Measurements from ENCODE around the gene KIF21B.

GRCh38 chr1:200982071-200982945 lies 41.2 kb downstream of the KIF21B start:
- TF ChIP-seq TAF1 (IDR thresholded peaks at IDR 0.05; ENCODE audit: low read depth): no peak
- no peak for TF ChIP-seq RAD21 (IDR thresholded peaks at IDR 0.05; ENCODE audit: low read depth)
- no peak for TF ChIP-seq YY1 (IDR thresholded peaks at IDR 0.05; ENCODE audit: low read depth)
- TF ChIP-seq EGR1 (IDR thresholded peaks at IDR 0.05): no peak
- no peak for TF ChIP-seq MAX (IDR thresholded peaks at IDR 0.05)
- TF ChIP-seq EP300 (IDR thresholded peaks at IDR 0.05; ENCODE audit: borderline replicate concordance): no peak
- no peak for TF ChIP-seq CEBPB (IDR thresholded peaks at IDR 0.05)
- TF ChIP-seq CREB1 (IDR thresholded peaks at IDR 0.05; ENCODE audit: low read depth): no peak
- TF ChIP-seq REST (IDR thresholded peaks at IDR 0.05; ENCODE audit: low read depth): no peak
- TF ChIP-seq NFIC (IDR thresholded peaks at IDR 0.05): no peak
- no peak for TF ChIP-seq ZBTB7A (IDR thresholded peaks at IDR 0.05; ENCODE audit: low read depth)
- no peak for TF ChIP-seq FOXM1 (IDR thresholded peaks at IDR 0.05; ENCODE audit: borderline replicate concordance, low read depth)
